DOHH2 (cell line): ENCODE results near the gene SLX4IP.

Experiments
- H3F3A ChIP-seq: fragments of 200-600 bp; sonication (generic), shearing (Covaris generic); 2 replicates; pipeline ENCODE4 v1.6.0; 2016; ENCODE audit warnings: antibody characterized with exemption, mild to moderate bottlenecking; ENCODE audit not compliant: control insufficient read depth, insufficient read depth
- H3K27ac ChIP-seq: fragments of 200-600 bp; sonication (generic); 2 replicates; pipeline ENCODE4 v1.5.1; 2014; ENCODE audit warnings: low read depth, mild to moderate bottlenecking, low read length, moderate library complexity
- H3K27me3 ChIP-seq: fragments of 200-600 bp; sonication (generic); 2 replicates; pipeline ENCODE4 v1.6.1; 2014; ENCODE audit warnings: mild to moderate bottlenecking, low read length, mixed read lengths; ENCODE audit not compliant: control insufficient read depth
- H3K36me3 ChIP-seq: fragments of 200-600 bp; sonication (generic); 2 replicates; pipeline ENCODE4 v1.6.1; 2014; ENCODE audit warnings: mild to moderate bottlenecking, low read length, moderate library complexity, mixed read lengths; ENCODE audit not compliant: control insufficient read depth
- H3K4me1 ChIP-seq: fragments of 200-600 bp; sonication (generic); 2 replicates; pipeline ENCODE4 v1.6.1; 2014; ENCODE audit warnings: mild to moderate bottlenecking, low read length, mixed read lengths; ENCODE audit not compliant: control insufficient read depth
- H3K4me2 ChIP-seq: fragments of 200-600 bp; sonication (generic); 2 replicates; pipeline ENCODE4 v1.6.0; 2014; ENCODE audit warnings: mild to moderate bottlenecking, low read length, moderate library complexity
- H3K4me3 ChIP-seq: fragments of 200-600 bp; sonication (generic); 2 replicates; pipeline ENCODE4 v1.5.1; 2014; ENCODE audit warnings: mild to moderate bottlenecking, low read length, mixed read lengths
- H3K79me2 ChIP-seq: fragments of 200-600 bp; sonication (generic); 2 replicates; pipeline ENCODE4 v1.6.1; 2014; ENCODE audit warnings: mild to moderate bottlenecking, low read length, mixed read lengths; ENCODE audit not compliant: control insufficient read depth
- H3K9me2 ChIP-seq: fragments of 200-600 bp; sonication (generic); replicated peaks from 2 replicates; pipeline ENCODE4 v1.6.1; 2014; ENCODE audit warnings: mild to moderate bottlenecking, low read length, mixed read lengths; ENCODE audit not compliant: control insufficient read depth
- H3K9me3 ChIP-seq: fragments of 200-600 bp; sonication (generic); 2 replicates; pipeline ENCODE4 v1.6.1; 2014; ENCODE audit warnings: antibody characterized with exemption, low read length, mixed read lengths; ENCODE audit not compliant: control insufficient read depth, insufficient read depth
- H4K20me1 ChIP-seq: fragments of 200-600 bp; sonication (generic); 2 replicates; pipeline ENCODE4 v1.6.0; 2014; ENCODE audit warnings: low read depth, mild to moderate bottlenecking, antibody characterized with exemption, low read length, moderate library complexity; ENCODE audit not compliant: control insufficient read depth, insufficient read depth
- CTCF ChIP-seq: fragments of 200-600 bp; sonication (generic); IDR thresholded peaks from one replicate; pipeline ENCODE4 v1.5.1; 2014; ENCODE audit warnings: antibody characterized with exemption, mild to moderate bottlenecking, low read depth, low read length; ENCODE audit not compliant: poor library complexity, severe bottlenecking
- EZH2phosphoT487 ChIP-seq: fragments of 200-600 bp; sonication (generic); IDR thresholded peaks from 2 replicates; pipeline ENCODE4 v1.6.1; 2017; ENCODE audit warnings: borderline replicate concordance, mild to moderate bottlenecking, antibody characterized with exemption, low read length, moderate library complexity, mixed read lengths

SLX4IP gene

GRCh38 chr20:10645205-10645570, 210.1 kb downstream of the SLX4IP start:
- no peak overlapping the region for H3K4me2 ChIP-seq
- H3K4me1 ChIP-seq, result no peaks in the 10 kb centered on the region
- H3K9me3 ChIP-seq, result no peaks in the 10 kb centered on the region
- no peaks in the 10 kb centered on the region for H3K9me2 ChIP-seq
- H4K20me1 ChIP-seq, result no peaks in the 10 kb centered on the region
- no peaks in the 10 kb centered on the region for H3K79me2 ChIP-seq
- H3K36me3 ChIP-seq, result no peaks in the 10 kb centered on the region
- H3K27ac ChIP-seq, result no peak overlapping the region
- no peak overlapping the region for H3K4me3 ChIP-seq
- H3F3A ChIP-seq, result no peaks in the 10 kb centered on the region
- TF ChIP-seq CTCF (no peak), EZH2phosphoT487 (no peak)
- no peaks in the 10 kb centered on the region for H3K27me3 ChIP-seq

GRCh38 chr20:10646006-10646405, 210.9 kb downstream of the SLX4IP start:
- Histone ChIP-seq H4K20me1 (no peaks in the 10 kb centered on the region), H3K4me3 (no peak overlapping the region), H3K4me2 (no peak overlapping the region), H3K9me2 (no peaks in the 10 kb centered on the region), H3K9me3 (no peaks in the 10 kb centered on the region), H3F3A (no peaks in the 10 kb centered on the region), H3K79me2 (no peaks in the 10 kb centered on the region), H3K27ac (no peak overlapping the region), H3K36me3 (no peaks in the 10 kb centered on the region), H3K4me1 (no peaks in the 10 kb centered on the region), H3K27me3 (no peaks in the 10 kb centered on the region)
- TF ChIP-seq EZH2phosphoT487, result no peak
- no peak for TF ChIP-seq CTCF

GRCh38 chr20:10646886-10647420, 211.8 kb downstream of the SLX4IP start:
- Histone ChIP-seq H3K36me3 (no peaks in the 10 kb centered on the region), H3F3A (no peaks in the 10 kb centered on the region), H3K4me3 (no peak overlapping the region), H3K79me2 (no peaks in the 10 kb centered on the region), H3K4me1 (no peaks in the 10 kb centered on the region), H4K20me1 (no peaks in the 10 kb centered on the region), H3K9me2 (no peaks in the 10 kb centered on the region), H3K27me3 (no peaks in the 10 kb centered on the region), H3K9me3 (no peaks in the 10 kb centered on the region), H3K27ac (no peak overlapping the region), H3K4me2 (no peak overlapping the region)
- TF ChIP-seq CTCF (no peak), EZH2phosphoT487 (no peak)

- H3F3A ChIP-seq, result no peaks in the 10 kb centered on the region
- H3K4me1 ChIP-seq, result no peaks in the 10 kb centered on the region
- no peaks in the 10 kb centered on the region for H4K20me1 ChIP-seq
- H3K27me3 ChIP-seq, result no peaks in the 10 kb centered on the region
- H3K4me3 ChIP-seq, result no peak overlapping the region
- no peak overlapping the region for H3K27ac ChIP-seq
- H3K4me2 ChIP-seq, result no peak overlapping the region
- no peaks in the 10 kb centered on the region for H3K36me3 ChIP-seq
- H3K9me2 ChIP-seq, result no peaks in the 10 kb centered on the region
- H3K79me2 ChIP-seq, result no peaks in the 10 kb centered on the region
- H3K9me3 ChIP-seq, result no peaks in the 10 kb centered on the region
- TF ChIP-seq EZH2phosphoT487 (no peak), CTCF (peak; percentile 27)
These were observed 212.4 kb downstream of the SLX4IP start for GRCh38 chr20:10647471-10647870.
